Measurements from ENCODE around the gene TULP4.

TULP4 gene

DNA sequence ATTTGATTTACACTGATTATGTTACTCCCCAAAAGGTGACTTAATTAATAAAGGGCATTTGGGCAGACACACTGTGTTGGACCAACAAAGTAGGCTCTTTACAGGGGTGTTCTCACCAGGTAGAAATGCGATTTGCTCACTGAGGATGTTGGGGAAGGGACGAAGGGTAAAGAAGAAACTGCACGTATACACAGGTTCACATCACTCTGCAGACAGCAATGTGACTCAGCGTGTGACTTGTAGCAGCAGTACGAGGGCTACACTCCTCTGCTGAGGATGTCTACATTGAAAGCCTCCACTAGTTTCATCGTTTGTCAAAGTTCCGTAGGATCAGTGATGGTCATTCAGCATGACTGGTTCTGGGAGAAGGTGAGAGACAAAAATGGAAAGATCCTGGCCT is 194.9 kb downstream of the TULP4 start:
- DNase-seq (ENCODE audit: low read depth, low spot score): no peak
- CTCF ChIA-PET: no interaction called here

DNA sequence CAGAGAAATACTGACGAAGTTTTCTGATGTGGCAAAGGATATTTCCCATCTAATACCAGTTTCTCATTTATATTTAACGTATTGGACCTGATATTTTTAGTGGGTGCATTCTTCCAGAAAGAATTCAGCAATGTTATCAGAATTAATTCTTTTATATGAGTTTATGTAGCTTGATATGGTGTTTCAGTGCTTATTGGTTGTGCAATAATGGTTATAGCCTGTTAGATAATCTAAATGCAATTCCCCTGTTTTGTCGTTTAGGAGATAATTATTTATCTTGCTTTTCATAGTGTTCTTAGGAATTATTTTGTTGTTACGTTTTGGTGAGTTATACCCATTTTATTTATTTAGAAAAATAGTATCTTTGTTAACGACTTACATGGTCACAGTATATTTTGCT is 196.2 kb downstream of the TULP4 start:
- ChIA-PET CTCF (no interaction called here), POLR2A (no interaction called here)
- no peak overlapping the region for H3K4me3 ChIP-seq (ENCODE audit: low read depth, low read length)

More for the DNA sequence above, 194.9 kb downstream of the TULP4 start:
- POLR2A ChIA-PET: no interaction called here
- no peak for TF ChIP-seq CTCF (IDR thresholded peaks at IDR 0.05; ENCODE audit: insufficient read depth, low read length, missing control alignments)
- no peak overlapping the region for H3K4me3 ChIP-seq (ENCODE audit: low read depth, low read length)

GRCh38 chr6:158509465-158509864 is 197.2 kb downstream of the TULP4 start:
- no peak for DNase-seq (ENCODE audit: low read depth, low spot score)
- ChIA-PET POLR2A (no interaction called here), CTCF (interaction anchor here (0.8 to 2.0 kb wide), 3 partner anchors 10 to 288 kb away, joined by 3 to 12 read pairs (median 3); no protein-coding TSS in a partner anchor)
- H3K4me3 ChIP-seq (ENCODE audit: low read depth, low read length): no peak overlapping the region
- no peak for TF ChIP-seq CTCF (IDR thresholded peaks at IDR 0.05; ENCODE audit: insufficient read depth, low read length, missing control alignments)

More for the DNA sequence above, 196.2 kb downstream of the TULP4 start:
- TF ChIP-seq CTCF (IDR thresholded peaks at IDR 0.05; ENCODE audit: insufficient read depth, low read length, missing control alignments): no peak
- DNase-seq (ENCODE audit: low read depth, low spot score): no peak

GRCh38 chr6:158512809-158513208 is 200.5 kb downstream of the TULP4 start:
- TF ChIP-seq CTCF (IDR thresholded peaks at IDR 0.05; ENCODE audit: insufficient read depth, low read length, missing control alignments): no peak
- H3K4me3 ChIP-seq (ENCODE audit: low read depth, low read length): no peak overlapping the region
- ChIA-PET CTCF (interaction anchor here (1.2 to 2.2 kb wide), 3 partner anchors 15 to 299 kb away, joined by 3 to 10 read pairs (median 5); no protein-coding TSS in a partner anchor), POLR2A (no interaction called here)
- no peak for DNase-seq (ENCODE audit: low read depth, low spot score)

GRCh38 chr6:158514176-158514575 is 201.9 kb downstream of the TULP4 start:
- ChIA-PET CTCF (interaction anchor here (1.2 to 2.2 kb wide), 3 partner anchors 293 to 300 kb away, joined by 4 to 10 read pairs (median 5); no protein-coding TSS in a partner anchor), POLR2A (no interaction called here)
- H3K4me3 ChIP-seq (ENCODE audit: low read depth, low read length): no peak overlapping the region
- no peak for TF ChIP-seq CTCF (IDR thresholded peaks at IDR 0.05; ENCODE audit: insufficient read depth, low read length, missing control alignments)
- DNase-seq (ENCODE audit: low read depth, low spot score): no peak

DNA sequence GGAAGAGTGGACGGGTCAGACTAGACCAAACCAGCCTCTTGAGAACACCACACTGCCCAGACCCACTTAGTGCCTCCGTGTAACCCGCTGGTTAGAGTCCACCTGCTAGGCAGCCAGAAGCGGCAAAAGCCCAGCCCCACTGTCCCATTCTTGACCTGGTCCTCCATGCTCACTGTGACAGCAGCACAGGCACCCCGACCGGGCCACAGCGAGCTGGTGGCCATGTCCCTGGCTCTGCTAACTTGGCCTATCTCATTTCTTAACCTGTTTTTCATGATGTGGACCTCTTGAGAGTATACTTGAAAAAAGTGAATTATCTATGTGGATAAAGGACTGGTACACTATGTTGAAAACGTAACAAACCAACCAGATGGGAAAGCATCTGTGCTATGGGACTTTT is 202.7 kb downstream of the TULP4 start:
- POLR2A ChIA-PET: no interaction called here

More for the DNA sequence above, 202.7 kb downstream of the TULP4 start:
- CTCF ChIA-PET: interaction anchor here (1.2 to 2.2 kb wide), 2 partner anchors 294 to 301 kb away, joined by 4 to 10 read pairs; no protein-coding TSS in a partner anchor
- H3K4me3 ChIP-seq (ENCODE audit: low read depth, low read length): no peak overlapping the region
- DNase-seq (ENCODE audit: low read depth, low spot score): no peak
- no peak for TF ChIP-seq CTCF (IDR thresholded peaks at IDR 0.05; ENCODE audit: insufficient read depth, low read length, missing control alignments)

All from AG04449 (cell line).